SU-DHL-6 (cell line): ENCODE data around the gene MAP2K1.

Experiments used
- H2AFZ ChIP-seq: fragments of 200-600 bp; sonication (generic); 2 replicates; pipeline ENCODE4 v1.6.1; 2014; ENCODE audit warnings: low read depth, mild to moderate bottlenecking, moderate library complexity, mixed read lengths, antibody characterized with exemption, low read length; ENCODE audit not compliant: severe bottlenecking
- H3F3A ChIP-seq: fragments of 200-600 bp; shearing (Covaris generic); 2 replicates; pipeline ENCODE4 v1.6.0; 2016; ENCODE audit warnings: antibody characterized with exemption, mild to moderate bottlenecking; ENCODE audit not compliant: insufficient read depth
- H3K27ac ChIP-seq: fragments of 200-600 bp; sonication (generic); 2 replicates; pipeline ENCODE4 v1.5.1; 2016; ENCODE audit warnings: low read depth, mild to moderate bottlenecking, low read length, moderate library complexity, mixed read lengths
- H3K27me3 ChIP-seq: fragments of 200-600 bp; sonication (generic), shearing (Covaris generic); 2 replicates; pipeline ENCODE4 v1.6.0; 2014; ENCODE audit warnings: mild to moderate bottlenecking, low read length
- H3K36me3 ChIP-seq: fragments of 200-600 bp; sonication (generic); 2 replicates; pipeline ENCODE4 v1.6.1; 2014; ENCODE audit warnings: mild to moderate bottlenecking, low read length, mixed read lengths
- H3K4me2 ChIP-seq: fragments of 300-600, 200-600 bp; shearing (Covaris generic), sonication (generic); 2 replicates; pipeline ENCODE4 v1.6.0; 2014; ENCODE audit warnings: low read length, low read depth, mild to moderate bottlenecking; ENCODE audit not compliant: poor library complexity, severe bottlenecking
- H3K4me3 ChIP-seq: fragments of 200-600 bp; sonication (generic); 2 replicates; pipeline ENCODE4 v1.5.1; 2014; ENCODE audit warnings: antibody characterized with exemption, low read length, mild to moderate bottlenecking, mixed read lengths; ENCODE audit not compliant: insufficient read depth, poor library complexity, severe bottlenecking
- H3K79me2 ChIP-seq: fragments of 200-600 bp; sonication (generic); 2 replicates; pipeline ENCODE4 v1.6.1; 2014; ENCODE audit warnings: mild to moderate bottlenecking, low read length, moderate library complexity; ENCODE audit not compliant: insufficient read depth
- H3K9ac ChIP-seq: fragments of 200-600 bp; sonication (generic); 2 replicates; pipeline ENCODE4 v1.7.0; 2014; ENCODE audit warnings: mild to moderate bottlenecking, low read length
- H3K9me2 ChIP-seq: fragments of 200-600 bp; sonication (generic); replicated peaks from 2 replicates; pipeline ENCODE4 v1.6.1; 2014; ENCODE audit warnings: low read length; ENCODE audit not compliant: insufficient read depth
- H3K9me3 ChIP-seq: fragments of 200-600 bp; sonication (generic); 2 replicates; pipeline ENCODE4 v1.6.1; 2014; ENCODE audit warnings: low read length, mixed read lengths; ENCODE audit not compliant: insufficient read depth
- H4K20me1 ChIP-seq: fragments of 200-600 bp; sonication (generic); 2 replicates; pipeline ENCODE4 v1.6.1; 2014; ENCODE audit warnings: low read depth, mild to moderate bottlenecking, antibody characterized with exemption, low read length, moderate library complexity, mixed read lengths
- CTCF ChIP-seq: fragments of 200-600 bp; sonication (generic); IDR thresholded peaks from one replicate; pipeline ENCODE4 v1.5.1; 2017; ENCODE audit warnings: antibody characterized with exemption, mild to moderate bottlenecking, low read length, moderate library complexity; ENCODE audit not compliant: insufficient read depth, poor library complexity, severe bottlenecking
- EZH2phosphoT487 ChIP-seq: fragments of 200-600 bp; sonication (generic), shearing (Covaris generic); conservative IDR thresholded peaks from 2 replicates; pipeline ENCODE4 v1.6.1; 2018; ENCODE audit warnings: mild to moderate bottlenecking, antibody characterized with exemption, low read length, moderate library complexity, mixed read lengths

MAP2K1 gene

DNA sequence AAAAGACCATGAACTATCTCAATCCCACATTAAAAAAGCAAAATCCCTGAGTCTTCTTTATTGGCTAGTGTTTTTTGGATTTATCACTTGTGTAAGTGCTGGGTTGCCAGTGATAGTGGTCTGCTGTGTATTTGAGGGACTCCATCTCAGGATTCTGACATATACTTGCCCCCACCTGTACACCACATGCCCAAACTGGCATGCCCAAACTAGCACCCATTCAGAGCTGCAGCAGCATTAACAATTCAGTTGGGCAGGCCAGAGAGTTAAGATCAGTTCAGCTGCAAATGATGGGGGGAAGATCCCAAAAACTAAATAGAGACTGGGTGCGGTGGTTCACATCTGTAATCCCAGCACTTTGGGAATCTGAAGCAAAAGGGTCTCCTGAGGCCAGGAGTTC lies 23.9 kb upstream of the MAP2K1 start:
- no peaks in the 10 kb centered on the region for H3F3A ChIP-seq
- H3K9me2 ChIP-seq: no peaks in the 10 kb centered on the region
- no peak overlapping the region for H2AFZ ChIP-seq
- no peaks in the 10 kb centered on the region for H3K36me3 ChIP-seq
- no peaks in the 10 kb centered on the region for H3K27me3 ChIP-seq
- H3K9me3 ChIP-seq: no peaks in the 10 kb centered on the region
- no peaks in the 10 kb centered on the region for H4K20me1 ChIP-seq
- H3K79me2 ChIP-seq: no peaks in the 10 kb centered on the region
- no peak overlapping the region for H3K4me3 ChIP-seq
- no peak overlapping the region for H3K9ac ChIP-seq
- H3K27ac ChIP-seq: no peak overlapping the region
- H3K4me2 ChIP-seq: no peak overlapping the region
- TF ChIP-seq EZH2phosphoT487 (no peak), CTCF (no peak)

DNA sequence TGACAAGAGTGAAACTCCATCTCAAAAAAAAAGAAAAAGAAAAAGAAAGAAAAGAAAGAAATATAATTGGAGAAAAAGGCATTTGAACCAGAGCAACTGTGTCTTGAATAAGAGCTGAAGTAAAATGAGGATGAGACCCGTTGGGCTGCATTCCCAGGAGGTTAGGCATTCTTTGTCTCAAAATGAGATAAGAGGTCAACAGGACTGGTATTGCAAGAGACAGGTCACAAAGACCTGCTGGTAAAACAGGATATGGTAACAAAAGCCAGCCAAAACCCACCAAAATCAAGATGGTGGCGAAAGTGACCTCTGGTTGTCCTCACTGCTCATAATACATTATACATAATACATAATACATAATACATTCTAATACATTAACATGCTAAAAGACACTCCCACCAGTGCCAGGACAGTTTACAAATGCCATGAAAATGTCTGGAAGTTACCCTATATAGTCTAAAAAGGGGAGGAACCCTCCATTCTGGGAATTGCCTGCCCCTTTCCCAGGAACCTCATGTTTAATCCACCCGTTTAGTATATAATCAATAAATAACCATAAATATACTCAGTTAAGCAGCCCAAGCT lies 21.7 kb upstream of the MAP2K1 start:
- no peak overlapping the region for H3K4me2 ChIP-seq
- no peaks in the 10 kb centered on the region for H4K20me1 ChIP-seq
- no peaks in the 10 kb centered on the region for H3K9me2 ChIP-seq
- H3K9ac ChIP-seq: no peak overlapping the region
- H3F3A ChIP-seq: peaks cover 9% of the 10 kb centered on the region; the same call in 1 of the 2 replicates
- H3K27me3 ChIP-seq: no peaks in the 10 kb centered on the region
- H3K4me3 ChIP-seq: no peak overlapping the region
- H3K79me2 ChIP-seq: no peaks in the 10 kb centered on the region
- TF ChIP-seq EZH2phosphoT487: no peak
- TF ChIP-seq CTCF: no peak
- no peak overlapping the region for H3K27ac ChIP-seq
- H2AFZ ChIP-seq: no peak overlapping the region
- H3K36me3 ChIP-seq: no peaks in the 10 kb centered on the region
- H3K9me3 ChIP-seq: no peaks in the 10 kb centered on the region

- Histone ChIP-seq H3K79me2 (no peaks in the 10 kb centered on the region), H3K4me2 (peak overlapping the region; percentile 34), H4K20me1 (no peaks in the 10 kb centered on the region), H3K4me3 (no peak overlapping the region), H3K9me2 (no peaks in the 10 kb centered on the region), H2AFZ (peak overlapping the region; percentile 72), H3K27me3 (no peaks in the 10 kb centered on the region), H3F3A (peaks cover 9% of the 10 kb centered on the region; the same call in 1 of the 2 replicates), H3K9ac (no peak overlapping the region), H3K36me3 (no peaks in the 10 kb centered on the region), H3K9me3 (no peaks in the 10 kb centered on the region), H3K27ac (no peak overlapping the region)
- TF ChIP-seq CTCF (no peak), EZH2phosphoT487 (no peak)
These were observed 16.7 kb upstream of the MAP2K1 start for GRCh38 chr15:66369773-66370651.
